ENCODE results near the gene GPR150. TPM values are rescaled to one million over a fixed set of nuclear protein-coding genes. Genes with fewer than 3 reads are reported as not detected.

The GPR150 gene
- total RNA-seq, 2 donors from 2014 or later, result 0.27 to 0.52 TPM

- Histone ChIP-seq H3K9me3 (no peaks in the 10 kb centered on the region), H3K27ac (no peak overlapping the region), H3K36me3 (no peaks in the 10 kb centered on the region), H3K27me3 (no peaks in the 10 kb centered on the region), H3K4me1 (no peaks in the 10 kb centered on the region), H3K4me3 (no peak overlapping the region), H3K9ac (ENCODE audit: low read depth in 2 of 2, low read length in 2 of 2) (no peak overlapping the region)
- no peak for DNase-seq
- no peak for TF ChIP-seq CTCF (IDR thresholded peaks at IDR 0.05)
- intact Hi-C loops (cut with DNase I), result no loop called here
Measured at GRCh38 chr5:95652849-95653248, 33.0 kb downstream of the GPR150 start.

GRCh38 chr5:95654196-95654595 lies 34.3 kb downstream of the GPR150 start:
- no peak for TF ChIP-seq CTCF (IDR thresholded peaks at IDR 0.05)
- intact Hi-C loops (cut with DNase I), result no loop called here
- Histone ChIP-seq H3K9ac (ENCODE audit: low read depth in 2 of 2, low read length in 2 of 2) (no peak overlapping the region), H3K36me3 (no peaks in the 10 kb centered on the region), H3K4me1 (no peaks in the 10 kb centered on the region), H3K27ac (no peak overlapping the region), H3K4me3 (no peak overlapping the region), H3K27me3 (no peaks in the 10 kb centered on the region), H3K9me3 (no peaks in the 10 kb centered on the region)
- no peak for DNase-seq

DNA sequence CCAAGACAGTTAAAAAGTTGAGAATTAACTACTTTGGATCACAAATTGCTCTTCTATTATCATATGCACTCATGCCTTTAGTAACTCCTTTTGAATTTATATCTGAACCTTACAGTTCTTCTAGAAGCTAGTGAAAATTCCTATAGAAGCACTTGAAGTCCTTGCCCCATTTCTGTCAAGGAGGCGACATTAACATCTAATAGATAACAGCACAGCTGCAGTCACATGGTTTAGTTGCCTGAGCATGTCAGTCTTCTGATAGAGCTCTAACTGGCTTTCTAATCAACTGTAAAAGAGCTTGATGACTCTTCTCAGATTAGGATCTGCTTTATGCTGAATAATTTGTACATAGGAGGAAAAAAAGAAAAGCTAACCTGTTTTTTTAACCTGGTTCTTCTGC lies 35.7 kb downstream of the GPR150 start:
- H3K36me3 ChIP-seq, result no peaks in the 10 kb centered on the region
- DNase-seq, result no peak
- H3K9ac ChIP-seq (ENCODE audit: low read depth in 2 of 2, low read length in 2 of 2), result no peak overlapping the region
- TF ChIP-seq CTCF (IDR thresholded peaks at IDR 0.05), result no peak
- no peak overlapping the region for H3K4me3 ChIP-seq
- H3K9me3 ChIP-seq, result no peaks in the 10 kb centered on the region
- H3K27me3 ChIP-seq, result no peaks in the 10 kb centered on the region
- intact Hi-C loops (cut with DNase I), result no loop called here
- H3K27ac ChIP-seq, result no peak overlapping the region
- no peaks in the 10 kb centered on the region for H3K4me1 ChIP-seq

- intact Hi-C loops (cut with DNase I), result loop anchor here (5.0 to 10.0 kb wide), 3 partner anchors 75 to 187 kb away; partner anchors contain the start of gene RHOBTB3
Measured at GRCh38 chr5:95660060-95660459, 40.2 kb downstream of the GPR150 start.

GRCh38 chr5:95662946-95663345 lies 43.1 kb downstream of the GPR150 start:
- Histone ChIP-seq H3K9ac (ENCODE audit: low read depth in 2 of 2, low read length in 2 of 2) (no peak overlapping the region), H3K27me3 (no peaks in the 10 kb centered on the region), H3K36me3 (no peaks in the 10 kb centered on the region), H3K9me3 (no peaks in the 10 kb centered on the region), H3K27ac (no peak overlapping the region), H3K4me3 (no peak overlapping the region), H3K4me1 (no peaks in the 10 kb centered on the region)
- no peak for TF ChIP-seq CTCF (IDR thresholded peaks at IDR 0.05)
- no peak for DNase-seq
- intact Hi-C loops (cut with DNase I), result loop anchor here (5.0 to 10.0 kb wide), 3 partner anchors 72 to 184 kb away; partner anchors contain the start of gene RHOBTB3

More at GRCh38 chr5:95660060-95660459, 40.2 kb downstream of the GPR150 start:
- Histone ChIP-seq H3K9ac (ENCODE audit: low read depth in 2 of 2, low read length in 2 of 2) (no peak overlapping the region), H3K27ac (no peak overlapping the region), H3K4me3 (no peak overlapping the region), H3K27me3 (no peaks in the 10 kb centered on the region), H3K36me3 (no peaks in the 10 kb centered on the region), H3K9me3 (no peaks in the 10 kb centered on the region), H3K4me1 (no peaks in the 10 kb centered on the region)
- no peak for TF ChIP-seq CTCF (IDR thresholded peaks at IDR 0.05)
- DNase-seq, result no peak

Data from colonic mucosa (tissue), 4 donors.